Head of caudate nucleus (tissue), 42 donors: Measurements from ENCODE around the gene RMRP.

Experiments
- DNase-seq, 42 donors: peaks; one replicate each; pipeline versions ENCODE4 v3.0.0 to v3.0.0-alpha.2; 2020 to 2021; ENCODE audit warnings: mixed read lengths in 7 of 42
- intact Hi-C: fragments of 100-400 bp; cut with DNase I; formaldehyde crosslinking; loops from one replicate; pipeline ENCODE4 v1.15.0; 2022

RMRP gene

DNA sequence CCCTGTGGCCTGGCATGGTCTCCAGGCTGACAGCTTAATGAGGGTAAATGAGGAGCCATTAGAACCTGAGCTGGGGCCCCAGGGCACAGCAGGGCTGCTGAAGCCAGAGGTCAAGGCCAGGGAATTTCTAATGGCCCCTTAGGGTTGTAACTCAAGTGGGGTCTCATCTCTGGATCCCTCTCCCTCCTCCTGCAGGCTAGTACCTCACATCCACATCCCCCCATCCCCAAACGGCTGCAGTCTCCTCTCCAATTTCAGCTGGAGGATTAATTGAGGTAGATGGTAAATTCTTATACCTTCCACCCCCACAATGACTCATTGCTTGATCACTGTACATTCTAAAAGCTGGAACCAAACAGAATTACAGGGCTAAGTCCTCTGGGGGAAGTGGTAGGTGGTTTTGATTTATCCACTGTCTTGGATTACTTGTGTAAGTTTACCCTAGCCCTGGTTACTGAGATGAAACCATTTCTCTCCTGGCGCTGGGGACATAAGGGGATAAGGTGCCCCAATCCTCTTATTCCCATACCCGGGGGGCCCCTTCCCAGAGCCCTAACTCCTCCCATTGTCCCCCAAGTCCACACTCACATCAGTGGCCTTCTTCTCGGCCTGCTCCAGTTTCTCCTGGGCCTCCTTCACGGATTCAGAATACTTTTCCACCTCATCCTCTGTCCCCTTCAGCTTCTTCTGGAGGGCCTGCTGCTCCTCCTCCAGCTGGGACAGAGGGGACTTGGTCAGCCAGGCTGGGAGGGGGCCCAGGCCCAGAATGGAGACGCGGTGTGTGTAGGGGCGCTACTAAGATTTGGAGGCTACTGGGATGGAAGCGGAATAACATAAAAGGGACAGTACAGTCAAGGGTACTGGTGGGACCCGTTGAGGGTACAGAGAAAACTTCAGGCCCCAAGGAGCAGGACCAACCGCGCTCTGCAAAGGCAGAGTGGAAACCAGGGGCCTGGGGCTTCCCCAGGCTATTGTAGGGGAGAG is 31.0 kb upstream of the RMRP start:
- intact Hi-C loops: no loop called here
- DNase-seq: peak in 1 of 42 donors; percentile 43

DNA sequence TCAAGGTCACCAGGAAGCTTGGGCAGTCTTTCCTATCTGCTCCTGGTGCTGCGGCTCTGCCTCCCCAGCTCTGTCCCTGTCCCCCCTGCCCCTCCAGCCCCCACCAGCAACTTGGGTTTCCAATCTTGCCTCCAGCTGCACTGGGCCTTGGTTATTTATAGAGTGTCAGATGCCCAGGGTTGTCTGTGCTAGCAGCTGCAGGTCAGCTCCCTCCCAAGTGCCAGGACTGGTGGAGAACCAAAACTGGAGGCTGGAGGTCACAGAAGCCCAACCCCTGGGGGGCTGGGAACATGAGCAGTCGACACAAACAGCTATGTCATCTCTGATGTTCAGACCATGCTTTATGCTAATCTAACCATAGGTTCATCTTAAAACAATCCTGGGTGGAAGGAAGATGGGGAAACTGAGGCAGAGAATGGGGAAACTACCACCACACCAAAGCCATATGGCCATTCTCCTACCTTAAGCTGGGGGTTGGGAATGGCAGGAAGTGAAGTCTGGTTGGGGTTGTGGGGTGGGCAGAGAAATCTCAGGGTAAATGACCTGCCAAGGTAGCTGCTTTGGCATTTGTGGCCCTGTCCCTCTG is 30.2 kb upstream of the RMRP start:
- intact Hi-C loops: no loop called here

DNA sequence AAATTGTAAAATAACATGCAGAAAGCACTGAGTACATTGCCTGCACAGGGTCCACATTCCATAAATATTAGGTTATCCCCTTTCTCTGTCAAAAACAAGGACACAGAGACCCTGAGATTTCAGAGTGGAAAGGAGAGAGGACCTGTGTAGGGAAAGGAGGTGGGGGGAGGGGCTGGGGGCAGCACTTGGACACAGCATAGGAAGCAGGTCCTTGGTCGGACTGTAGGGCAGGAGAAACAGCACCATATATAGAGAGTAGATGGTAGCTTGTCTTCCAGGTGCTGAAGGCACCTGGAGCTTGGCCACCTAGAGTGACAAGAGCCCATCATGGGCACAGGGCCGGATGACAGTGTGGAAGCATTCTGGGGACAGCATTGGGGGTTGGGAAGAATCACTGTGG is 29.5 kb upstream of the RMRP start:
- intact Hi-C loops: no loop called here
- DNase-seq: no peak

More for the DNA sequence above, 30.2 kb upstream of the RMRP start:
- no peak for DNase-seq

DNA sequence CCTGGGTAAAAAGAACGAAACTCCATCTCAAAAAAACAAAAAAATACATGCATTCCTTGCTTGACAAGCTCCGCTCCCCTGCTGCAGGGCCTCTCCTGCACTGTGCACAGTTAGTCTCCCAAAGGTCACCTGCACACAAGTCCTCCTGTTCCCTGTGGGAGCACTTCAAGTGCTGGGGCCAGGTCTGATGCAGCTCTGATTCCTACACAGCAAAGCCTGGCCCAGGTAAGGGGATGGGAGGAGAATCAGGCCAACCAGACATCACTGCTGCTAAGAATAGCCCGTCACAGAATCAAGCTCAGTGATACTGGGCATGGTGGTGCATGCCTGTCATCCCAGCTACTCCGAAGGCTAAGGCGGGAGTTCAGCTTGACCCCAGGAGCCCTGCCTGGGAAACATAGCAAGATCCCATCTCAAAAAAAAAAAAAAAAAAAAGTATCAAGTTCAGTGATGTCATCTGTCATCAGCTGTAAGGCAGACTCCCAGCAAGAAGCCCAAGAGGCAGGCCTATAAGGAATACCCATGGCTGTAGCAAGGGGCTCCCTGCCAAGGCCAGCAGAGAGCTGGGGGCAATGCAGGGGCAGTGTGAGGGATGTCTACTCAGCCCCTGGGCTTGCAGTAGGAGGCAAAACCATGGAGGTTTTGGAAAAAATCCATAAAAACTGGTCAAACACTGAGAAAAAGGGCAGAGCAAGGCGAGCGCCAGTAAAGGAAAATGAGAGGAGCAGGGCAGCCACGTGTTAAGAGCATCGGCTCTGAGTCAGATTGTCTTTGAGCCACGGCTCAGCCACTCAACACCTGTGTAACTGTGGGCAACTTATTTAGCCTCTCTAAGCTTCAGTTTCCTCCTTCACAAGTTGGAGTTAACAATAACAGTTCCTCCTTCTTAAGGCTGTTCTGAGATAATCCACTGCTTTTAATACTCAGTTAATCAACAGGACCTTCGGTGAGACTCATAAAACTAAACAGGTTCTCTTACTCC is 28.7 kb upstream of the RMRP start:
- intact Hi-C loops: no loop called here
- DNase-seq: no peak

DNA sequence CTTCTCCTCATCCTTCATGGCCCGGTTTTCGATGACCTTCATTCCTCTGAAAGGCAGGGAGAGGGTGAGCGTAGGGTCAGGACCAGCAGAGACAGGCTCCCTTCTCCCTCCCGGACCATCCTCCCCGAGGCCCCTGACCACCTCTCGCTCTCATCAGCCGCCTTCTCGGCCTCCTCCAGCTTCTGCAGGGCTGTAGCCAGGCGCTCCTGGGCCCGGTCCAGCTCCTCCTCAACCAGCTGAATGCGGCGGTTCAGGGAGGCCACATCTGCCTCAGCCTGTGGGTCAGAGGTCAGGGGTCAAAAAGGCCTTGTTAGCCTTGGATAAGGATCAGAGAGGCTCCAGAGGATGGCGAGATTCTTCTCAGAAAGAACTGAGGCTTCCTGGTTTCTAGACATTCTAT is 27.7 kb upstream of the RMRP start:
- no peak for DNase-seq
- intact Hi-C loops: no loop called here

DNA sequence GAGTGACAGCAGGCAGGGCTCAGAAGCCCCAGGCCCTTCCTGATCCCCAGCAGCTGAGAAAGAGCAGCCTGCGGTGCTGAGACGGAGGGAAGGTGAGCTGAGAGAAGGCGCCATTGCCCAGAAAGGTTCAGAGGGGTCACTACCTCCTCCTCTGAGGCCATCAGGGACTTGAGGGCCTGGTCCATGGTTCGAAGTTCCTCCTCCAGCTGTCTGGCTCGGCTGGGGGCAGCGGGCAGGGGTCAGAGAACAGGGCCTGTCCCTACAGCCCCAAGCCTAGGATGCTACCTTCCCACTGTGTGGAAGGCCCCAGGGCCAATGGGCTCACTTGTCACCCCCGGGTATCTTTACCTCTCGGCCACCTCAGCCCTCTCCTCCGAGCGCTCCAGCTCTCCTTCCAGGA is 27.1 kb upstream of the RMRP start:
- intact Hi-C loops: no loop called here
- DNase-seq: no peak

DNA sequence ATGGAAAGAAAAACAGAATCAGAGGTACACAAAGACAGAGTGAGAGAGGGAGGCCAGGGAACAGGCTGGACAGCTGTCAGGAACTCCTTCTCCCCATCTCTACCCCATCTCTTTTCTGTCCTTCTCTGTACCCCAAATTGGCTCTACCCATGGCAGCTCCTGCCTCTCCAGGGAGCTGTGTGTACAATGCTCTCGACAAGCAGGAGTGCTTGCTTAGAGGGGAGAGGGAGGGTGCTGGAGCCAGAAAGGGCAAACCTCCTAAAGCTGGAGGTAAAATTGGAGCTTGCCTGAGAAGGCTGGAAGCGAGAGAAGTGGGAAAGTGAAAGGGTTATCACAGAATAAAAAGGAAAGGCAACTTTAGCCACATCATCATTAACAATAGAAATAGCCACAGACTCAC is 25.5 kb upstream of the RMRP start:
- DNase-seq: no peak
- intact Hi-C loops: no loop called here

DNA sequence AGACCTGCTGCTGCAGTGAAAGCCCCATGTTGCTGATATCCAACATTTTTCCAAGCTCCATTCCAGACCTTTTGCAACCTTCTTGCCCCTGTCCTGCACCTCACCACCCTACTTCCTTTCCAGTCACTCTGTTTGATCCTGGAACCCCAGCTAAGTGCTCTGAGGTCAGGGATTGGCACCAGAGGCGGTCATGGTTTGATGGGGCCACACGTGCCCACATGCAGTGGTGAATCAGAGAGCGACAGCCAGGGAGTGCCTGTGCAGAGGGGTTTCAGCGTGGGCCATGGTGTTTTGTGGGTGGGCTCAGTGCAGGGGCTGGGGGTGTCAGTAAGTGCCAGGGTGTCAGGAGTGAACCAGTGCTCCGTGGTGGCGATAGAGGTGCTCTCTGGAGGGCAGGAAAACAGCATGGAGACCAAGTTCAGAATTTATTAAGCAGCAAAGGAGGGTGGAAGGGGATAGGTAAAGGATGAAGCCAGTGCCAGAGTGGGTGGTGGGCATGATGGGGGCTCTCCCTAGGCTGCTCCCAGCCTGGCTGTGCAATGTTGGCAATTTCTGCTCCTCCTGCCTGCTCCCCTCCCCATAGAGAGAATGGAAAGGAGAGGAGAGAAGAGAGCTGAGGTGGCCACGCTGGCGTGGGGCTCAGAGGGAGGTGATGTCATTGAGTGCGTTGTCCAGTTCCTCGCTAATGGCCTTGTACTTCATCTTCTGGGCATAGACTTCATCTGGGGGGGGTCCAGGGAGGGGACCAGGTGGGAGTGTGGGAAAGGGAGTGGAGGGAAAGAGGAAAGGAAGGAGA is 24.9 kb upstream of the RMRP start:
- no peak for DNase-seq
- intact Hi-C loops: no loop called here

DNA sequence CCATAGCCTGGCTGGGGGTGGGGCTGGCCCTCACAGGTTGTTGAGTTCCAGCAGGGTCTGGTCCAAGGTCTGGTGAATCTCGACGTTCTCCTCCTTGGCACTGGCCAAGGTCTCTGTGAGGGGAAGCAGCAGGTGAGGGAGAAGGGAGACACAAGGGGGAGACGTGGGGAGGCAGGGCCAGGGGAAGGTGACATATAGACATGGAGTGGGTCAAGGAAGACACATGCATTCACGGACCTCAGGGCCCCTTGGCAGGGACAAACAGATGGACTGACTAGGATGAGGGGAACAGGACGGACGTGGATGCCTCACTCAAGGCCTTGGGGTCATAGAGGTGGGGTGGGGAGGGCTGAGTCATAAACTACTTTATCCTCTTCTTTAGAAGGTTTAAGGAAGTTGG is 24.2 kb upstream of the RMRP start:
- DNase-seq: no peak
- intact Hi-C loops: no loop called here

DNA sequence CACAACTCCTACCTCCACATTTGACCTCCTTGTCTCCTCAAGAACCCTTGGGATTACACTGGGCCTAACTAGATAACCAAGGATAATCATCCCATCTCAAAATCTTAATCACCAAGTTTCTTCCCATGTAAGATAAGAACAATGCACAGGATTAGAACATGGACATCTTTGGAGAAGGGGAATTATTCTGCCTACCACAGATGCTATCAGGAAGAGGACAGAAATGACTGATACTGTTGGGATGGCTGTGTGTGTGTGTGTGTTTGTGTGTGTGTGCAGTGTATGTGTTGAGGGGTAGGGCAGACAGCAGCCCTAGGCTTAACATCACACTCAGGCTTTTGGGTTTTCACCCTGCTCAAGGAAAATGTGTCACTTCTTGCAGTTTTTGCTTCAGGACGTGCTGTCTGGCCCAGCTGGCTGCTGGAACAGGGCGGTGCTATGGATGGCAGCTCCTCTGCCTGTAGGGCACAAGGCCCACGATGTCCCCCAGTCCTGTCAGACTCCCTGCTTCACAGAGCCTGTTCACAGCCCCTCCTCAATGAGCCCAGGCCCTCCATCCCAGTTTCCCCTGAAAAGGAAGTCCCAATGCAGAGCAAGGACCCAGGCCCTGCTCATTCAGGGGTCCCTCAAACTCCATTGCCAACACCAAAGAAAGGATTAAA is 23.7 kb upstream of the RMRP start:
- DNase-seq: no peak
- intact Hi-C loops: no loop called here

DNA sequence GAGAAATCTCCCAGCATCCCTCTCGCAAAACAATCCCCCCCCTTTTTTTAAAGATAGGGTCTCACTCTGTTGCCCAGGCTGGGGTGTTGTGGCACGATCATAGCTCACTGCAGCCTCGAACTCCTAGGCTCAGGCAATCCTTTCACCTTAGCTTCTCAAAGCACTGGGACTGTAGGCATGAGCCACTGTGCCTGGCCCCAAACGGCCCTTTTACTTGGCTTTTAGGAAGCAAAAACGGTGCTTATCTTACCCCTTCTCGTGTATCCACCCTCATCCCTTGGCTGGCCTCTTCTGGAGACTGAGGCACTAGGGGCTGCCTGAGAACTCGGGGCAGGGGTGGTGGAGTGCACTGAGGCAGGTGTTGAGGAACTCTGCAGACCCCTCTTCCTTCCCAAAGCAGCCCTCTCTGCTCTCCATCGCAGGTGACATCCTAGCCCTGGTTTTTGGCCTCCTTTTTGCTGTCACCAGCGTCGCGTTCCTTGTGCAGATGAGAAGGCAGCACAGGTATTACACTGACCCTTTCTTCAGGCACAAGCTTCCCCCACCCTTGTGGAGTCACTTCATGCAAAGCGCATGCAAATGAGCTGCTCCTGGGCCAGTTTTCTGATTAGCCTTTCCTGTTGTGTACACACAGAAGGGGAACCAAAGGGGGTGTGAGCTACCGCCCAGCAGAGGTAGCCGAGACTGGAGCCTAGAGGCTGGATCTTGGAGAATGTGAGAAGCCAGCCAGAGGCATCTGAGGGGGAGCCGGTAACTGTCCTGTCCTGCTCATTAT is 22.7 kb upstream of the RMRP start:
- peak in 1 of 42 donors; percentile 19 for DNase-seq
- intact Hi-C loops: no loop called here

DNA sequence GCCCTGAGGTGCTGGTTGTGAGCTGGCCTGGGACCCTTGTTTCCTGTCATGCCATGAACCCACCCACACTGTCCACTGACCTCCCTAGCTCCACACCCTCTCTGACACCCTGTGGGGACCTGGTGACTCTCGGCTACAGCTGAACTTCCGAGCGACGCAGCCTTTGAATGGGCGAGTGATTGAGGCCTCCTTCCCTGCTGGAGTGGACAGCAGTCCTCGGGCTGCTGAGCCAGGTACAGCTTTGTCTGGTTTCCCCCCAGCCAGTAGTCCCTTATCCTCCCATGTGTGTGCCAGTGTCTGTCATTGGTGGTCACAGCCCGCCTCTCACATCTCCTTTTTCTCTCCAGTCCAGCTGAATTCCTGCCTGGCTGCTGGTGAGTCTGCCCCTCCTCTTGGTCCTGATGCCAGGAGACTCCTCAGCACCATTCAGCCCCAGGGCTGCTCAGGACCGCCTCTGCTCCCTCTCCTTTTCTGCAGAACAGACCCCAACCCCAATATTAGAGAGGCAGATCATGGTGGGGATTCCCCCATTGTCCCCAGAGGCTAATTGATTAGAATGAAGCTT is 22.0 kb upstream of the RMRP start:
- DNase-seq: no peak
- intact Hi-C loops: no loop called here

DNA sequence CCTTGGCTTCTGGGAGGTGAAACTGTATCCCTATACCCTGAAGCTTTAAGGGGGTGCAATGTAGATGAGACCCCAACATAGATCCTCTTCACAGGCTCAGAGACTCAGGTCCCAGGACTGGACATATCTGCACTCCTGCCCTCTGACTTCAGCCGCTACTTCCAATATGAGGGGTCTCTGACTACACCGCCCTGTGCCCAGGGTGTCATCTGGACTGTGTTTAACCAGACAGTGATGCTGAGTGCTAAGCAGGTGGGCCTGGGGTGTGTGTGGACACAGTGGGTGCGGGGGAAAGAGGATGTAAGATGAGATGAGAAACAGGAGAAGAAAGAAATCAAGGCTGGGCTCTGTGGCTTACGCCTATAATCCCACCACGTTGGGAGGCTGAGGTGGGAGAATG is 21.3 kb upstream of the RMRP start:
- DNase-seq: no peak
- intact Hi-C loops: no loop called here

DNA sequence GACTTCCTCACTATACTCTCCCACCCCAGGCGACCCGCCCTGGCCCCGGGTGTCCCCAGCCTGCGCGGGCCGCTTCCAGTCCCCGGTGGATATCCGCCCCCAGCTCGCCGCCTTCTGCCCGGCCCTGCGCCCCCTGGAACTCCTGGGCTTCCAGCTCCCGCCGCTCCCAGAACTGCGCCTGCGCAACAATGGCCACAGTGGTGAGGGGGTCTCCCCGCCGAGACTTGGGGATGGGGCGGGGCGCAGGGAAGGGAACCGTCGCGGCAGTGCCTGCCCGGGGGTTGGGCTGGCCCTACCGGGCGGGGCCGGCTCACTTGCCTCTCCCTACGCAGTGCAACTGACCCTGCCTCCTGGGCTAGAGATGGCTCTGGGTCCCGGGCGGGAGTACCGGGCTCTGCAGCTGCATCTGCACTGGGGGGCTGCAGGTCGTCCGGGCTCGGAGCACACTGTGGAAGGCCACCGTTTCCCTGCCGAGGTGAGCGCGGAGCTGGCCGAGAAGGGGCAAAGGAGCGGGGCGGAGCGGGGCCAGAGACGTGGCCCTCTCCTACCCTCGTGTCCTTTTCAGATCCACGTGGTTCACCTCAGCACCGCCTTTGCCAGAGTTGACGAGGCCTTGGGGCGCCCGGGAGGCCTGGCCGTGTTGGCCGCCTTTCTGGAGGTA is 18.0 kb upstream of the RMRP start:
- intact Hi-C loops: no loop called here
- DNase-seq: peak in 17 of 42 donors; percentile 17 to 60 (median 43)

DNA sequence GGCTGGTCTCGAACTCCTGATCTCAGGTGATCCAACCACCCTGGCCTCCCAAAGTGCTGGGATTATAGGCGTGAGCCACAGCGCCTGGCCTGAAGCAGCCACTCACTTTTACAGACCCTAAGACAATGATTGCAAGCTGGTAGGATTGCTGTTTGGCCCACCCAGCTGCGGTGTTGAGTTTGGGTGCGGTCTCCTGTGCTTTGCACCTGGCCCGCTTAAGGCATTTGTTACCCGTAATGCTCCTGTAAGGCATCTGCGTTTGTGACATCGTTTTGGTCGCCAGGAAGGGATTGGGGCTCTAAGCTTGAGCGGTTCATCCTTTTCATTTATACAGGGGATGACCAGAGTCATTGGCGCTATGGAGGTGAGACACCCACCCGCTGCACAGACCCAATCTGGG is 17.4 kb upstream of the RMRP start:
- DNase-seq: no peak
- intact Hi-C loops: no loop called here

DNA sequence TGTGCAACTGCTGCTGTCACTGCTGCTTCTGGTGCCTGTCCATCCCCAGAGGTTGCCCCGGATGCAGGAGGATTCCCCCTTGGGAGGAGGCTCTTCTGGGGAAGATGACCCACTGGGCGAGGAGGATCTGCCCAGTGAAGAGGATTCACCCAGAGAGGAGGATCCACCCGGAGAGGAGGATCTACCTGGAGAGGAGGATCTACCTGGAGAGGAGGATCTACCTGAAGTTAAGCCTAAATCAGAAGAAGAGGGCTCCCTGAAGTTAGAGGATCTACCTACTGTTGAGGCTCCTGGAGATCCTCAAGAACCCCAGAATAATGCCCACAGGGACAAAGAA is 16.2 kb upstream of the RMRP start:
- no peak for DNase-seq
- intact Hi-C loops: no loop called here
